OCI-LY3 (cell line): ENCODE measurements around the gene CATSPERD.

Source experiments
- H2AFZ ChIP-seq: fragments of 200-600, 300-600 bp; shearing (Covaris generic); 2 replicates; pipeline ENCODE4 v1.6.0; 2014; ENCODE audit warnings: antibody characterized with exemption, low read depth, low read length
- H3K27ac ChIP-seq: fragments of 200-600, 300-600 bp; sonication (generic); 2 replicates; pipeline ENCODE4 v1.5.1; 2014; ENCODE audit warnings: mild to moderate bottlenecking, low read length, moderate library complexity, mixed read lengths
- H3K27me3 ChIP-seq: fragments of 200-600, 300-600 bp; sonication (generic); 2 replicates; pipeline ENCODE4 v1.6.1; 2014; ENCODE audit warnings: low read depth, low read length, mixed read lengths
- H3K36me3 ChIP-seq: fragments of 200-600, 300-600 bp; sonication (generic); replicated peaks from 2 replicates; pipeline ENCODE3; 2014; ENCODE audit warnings: low read depth, low read length, mixed read lengths
- H3K4me1 ChIP-seq: fragments of 300-600, 200-600 bp; sonication (generic); 2 replicates; pipeline ENCODE4 v1.6.1; 2014; ENCODE audit warnings: low read length, mixed read lengths
- H3K4me2 ChIP-seq: fragments of 200-600, 300-600 bp; sonication (generic); 2 replicates; pipeline ENCODE4 v1.6.1; 2014; ENCODE audit warnings: low read length, mixed read lengths
- H3K4me3 ChIP-seq: fragments of 300-600, 200-600 bp; sonication (generic); 2 replicates; pipeline ENCODE4 v1.5.1; 2014; ENCODE audit warnings: antibody characterized with exemption, mild to moderate bottlenecking, low read length, moderate library complexity
- H3K79me2 ChIP-seq: fragments of 300-600, 200-600 bp; shearing (Covaris generic); 2 replicates; pipeline ENCODE4 v1.6.1; 2014; ENCODE audit warnings: mild to moderate bottlenecking, low read length, mixed read lengths
- H3K9ac ChIP-seq: fragments of 300-600, 200-600 bp; shearing (Covaris generic); 2 replicates; pipeline ENCODE4 v1.6.0; 2014; ENCODE audit warnings: mild to moderate bottlenecking, low read length, moderate library complexity
- H3K9me3 ChIP-seq: fragments of 200-600, 300-600 bp; shearing (Covaris generic); 2 replicates; pipeline ENCODE4 v1.6.1; 2014; ENCODE audit warnings: low read length, mixed read lengths; ENCODE audit not compliant: insufficient read depth
- H4K20me1 ChIP-seq: fragments of 200-600, 300-600 bp; sonication (generic); 2 replicates; pipeline ENCODE4 v1.6.1; 2016; ENCODE audit warnings: low read length, mixed read lengths; ENCODE audit not compliant: insufficient read depth
- EZH2phosphoT487 ChIP-seq: fragments of 200-600 bp; shearing (Covaris generic); IDR thresholded peaks from 2 replicates; pipeline ENCODE4 v1.6.1; 2018; ENCODE audit warnings: antibody characterized with exemption, mixed run types, low read depth
- TF ChIP-seq, protein P1 (sequence below): fragments of 200-600, 300-600 bp; sonication (generic); IDR thresholded peaks from 2 replicates; pipeline ENCODE4 v1.5.1; 2014; ENCODE audit warnings: antibody characterized with exemption, low read length, low read depth

Gene CATSPERD

DNA sequence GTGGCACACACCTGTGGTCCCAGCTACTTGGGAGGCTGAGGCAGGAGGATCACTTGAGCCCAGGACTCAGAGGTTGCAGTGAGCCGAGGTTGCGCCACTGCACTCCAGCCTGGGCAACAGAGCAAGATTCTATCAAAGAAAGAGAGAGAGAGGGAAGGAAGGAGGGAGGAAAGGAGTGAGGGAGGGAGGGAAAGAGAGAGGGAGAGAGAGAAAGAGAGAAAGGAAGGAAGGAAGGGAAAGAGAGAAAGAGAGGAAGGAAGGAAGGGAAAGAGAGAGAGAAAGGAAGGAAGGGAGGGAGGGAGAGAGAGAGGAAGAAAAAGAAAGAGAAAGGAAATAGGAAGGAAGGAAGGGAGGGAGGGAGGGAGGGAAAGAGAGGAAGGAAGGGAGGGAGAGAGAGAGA, 96.8 kb downstream of the CATSPERD start:
- Histone ChIP-seq H3K9me3 (no peaks in the 10 kb centered on the region), H3K27me3 (peaks cover 11% of the 10 kb centered on the region; the same call in 1 of the 2 replicates), H3K36me3 (no peaks in the 10 kb centered on the region), H3K27ac (no peak overlapping the region), H2AFZ (no peak overlapping the region), H3K9ac (no peak overlapping the region), H3K4me1 (no peaks in the 10 kb centered on the region), H4K20me1 (0 out of 2 replicates have a peak, but pooled peaks cover 2% of the 10 kb centered on the region), H3K4me2 (no peak overlapping the region), H3K4me3 (no peak overlapping the region), H3K79me2 (no peaks in the 10 kb centered on the region)
- TF ChIP-seq EZH2phosphoT487, result no peak

DNA sequence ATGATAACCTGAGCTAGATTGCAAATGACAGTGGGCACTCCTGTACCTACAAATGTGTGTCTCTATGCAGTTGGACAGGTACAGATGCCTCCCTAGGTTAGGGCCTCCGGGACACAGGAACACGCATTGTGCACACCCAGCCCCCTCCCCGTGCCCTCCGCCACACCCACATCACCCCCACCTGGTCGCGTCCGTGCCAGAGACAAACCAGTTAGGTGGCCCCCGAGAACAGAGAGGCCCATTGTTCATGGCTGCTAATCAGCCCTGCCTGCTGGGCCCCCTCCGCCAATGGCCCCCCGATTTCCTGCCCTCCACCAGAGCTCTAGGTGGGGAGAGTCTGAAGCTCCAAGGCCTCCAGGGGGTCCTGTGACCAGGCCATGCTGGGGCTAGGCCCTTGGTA, 98.2 kb downstream of the CATSPERD start:
- Histone ChIP-seq H3K4me2 (no peak overlapping the region), H3K4me3 (no peak overlapping the region), H3K27me3 (peaks cover 11% of the 10 kb centered on the region; the same call in 1 of the 2 replicates), H3K36me3 (no peaks in the 10 kb centered on the region), H3K9me3 (no peaks in the 10 kb centered on the region), H3K79me2 (no peaks in the 10 kb centered on the region), H4K20me1 (0 out of 2 replicates have a peak, but pooled peaks cover 2% of the 10 kb centered on the region), H3K27ac (no peak overlapping the region), H2AFZ (no peak overlapping the region), H3K9ac (no peak overlapping the region), H3K4me1 (no peaks in the 10 kb centered on the region)
- TF ChIP-seq, protein P1, sequence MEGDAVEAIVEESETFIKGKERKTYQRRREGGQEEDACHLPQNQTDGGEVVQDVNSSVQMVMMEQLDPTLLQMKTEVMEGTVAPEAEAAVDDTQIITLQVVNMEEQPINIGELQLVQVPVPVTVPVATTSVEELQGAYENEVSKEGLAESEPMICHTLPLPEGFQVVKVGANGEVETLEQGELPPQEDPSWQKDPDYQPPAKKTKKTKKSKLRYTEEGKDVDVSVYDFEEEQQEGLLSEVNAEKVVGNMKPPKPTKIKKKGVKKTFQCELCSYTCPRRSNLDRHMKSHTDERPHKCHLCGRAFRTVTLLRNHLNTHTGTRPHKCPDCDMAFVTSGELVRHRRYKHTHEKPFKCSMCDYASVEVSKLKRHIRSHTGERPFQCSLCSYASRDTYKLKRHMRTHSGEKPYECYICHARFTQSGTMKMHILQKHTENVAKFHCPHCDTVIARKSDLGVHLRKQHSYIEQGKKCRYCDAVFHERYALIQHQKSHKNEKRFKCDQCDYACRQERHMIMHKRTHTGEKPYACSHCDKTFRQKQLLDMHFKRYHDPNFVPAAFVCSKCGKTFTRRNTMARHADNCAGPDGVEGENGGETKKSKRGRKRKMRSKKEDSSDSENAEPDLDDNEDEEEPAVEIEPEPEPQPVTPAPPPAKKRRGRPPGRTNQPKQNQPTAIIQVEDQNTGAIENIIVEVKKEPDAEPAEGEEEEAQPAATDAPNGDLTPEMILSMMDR, result no peak
- no peak for TF ChIP-seq EZH2phosphoT487

DNA sequence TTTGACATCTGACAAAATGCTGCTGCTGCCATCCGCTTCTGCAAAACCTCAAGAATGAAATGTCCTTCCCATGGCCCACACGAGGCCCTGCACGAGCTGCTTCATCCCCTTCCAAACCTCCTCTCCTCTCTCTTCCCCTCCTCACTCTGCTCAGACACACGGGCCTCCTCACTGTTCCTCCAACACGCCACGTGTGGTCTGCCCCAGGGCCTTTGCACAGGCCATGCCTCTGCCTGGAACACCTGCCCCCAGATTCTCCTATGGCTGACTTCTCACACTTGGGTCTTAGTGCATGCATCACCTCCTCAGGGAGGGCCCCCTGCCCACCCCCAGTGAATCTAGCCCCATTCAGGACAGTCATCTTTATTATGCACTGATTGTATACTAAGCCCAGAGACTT, 100.3 kb downstream of the CATSPERD start:
- Histone ChIP-seq H3K79me2 (no peaks in the 10 kb centered on the region), H2AFZ (no peak overlapping the region), H3K4me1 (no peaks in the 10 kb centered on the region), H3K36me3 (no peaks in the 10 kb centered on the region), H4K20me1 (no peaks in the 10 kb centered on the region), H3K4me3 (no peak overlapping the region), H3K4me2 (no peak overlapping the region), H3K9me3 (no peaks in the 10 kb centered on the region), H3K9ac (no peak overlapping the region), H3K27ac (no peak overlapping the region), H3K27me3 (no peaks in the 10 kb centered on the region)
- TF ChIP-seq, protein P1, result no peak
- no peak for TF ChIP-seq EZH2phosphoT487

DNA sequence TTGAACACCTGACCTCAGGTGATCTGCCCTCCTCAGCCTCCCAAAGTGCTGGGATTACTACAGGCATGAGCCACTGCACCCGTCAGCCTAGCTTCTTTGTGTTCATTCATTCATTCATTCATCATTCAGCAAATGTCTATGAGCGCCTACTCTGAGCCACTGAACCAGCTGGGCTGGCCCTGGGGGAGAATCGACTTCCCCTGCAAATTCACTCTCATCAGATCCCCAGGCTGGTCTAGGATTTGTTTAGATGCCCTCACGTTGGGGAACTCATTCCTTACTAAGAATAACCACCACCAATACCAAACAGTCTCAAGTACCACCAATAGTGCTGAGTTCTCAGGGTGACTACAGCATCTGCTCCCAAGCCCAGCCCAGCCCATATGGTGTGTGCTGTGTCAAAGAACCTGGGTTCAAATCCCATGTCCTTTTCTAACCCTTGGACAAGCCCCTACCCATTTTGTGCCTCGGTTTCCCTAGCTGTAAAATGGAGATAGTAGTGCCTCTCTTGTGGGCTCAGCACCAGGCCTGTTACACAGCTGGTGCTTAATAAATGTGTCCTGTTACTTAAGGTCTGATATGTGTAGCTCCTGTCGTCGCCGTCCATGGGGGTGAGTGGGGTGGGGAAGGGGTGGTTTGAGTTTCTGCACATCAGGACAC, 101.2 kb downstream of the CATSPERD start:
- no peaks in the 10 kb centered on the region for H4K20me1 ChIP-seq
- H3K4me3 ChIP-seq, result no peak overlapping the region
- H3K4me2 ChIP-seq, result no peak overlapping the region
- H3K9ac ChIP-seq, result no peak overlapping the region
- TF ChIP-seq EZH2phosphoT487, result no peak
- TF ChIP-seq, protein P1, result no peak
- no peak overlapping the region for H3K27ac ChIP-seq
- H3K27me3 ChIP-seq, result no peaks in the 10 kb centered on the region
- H3K36me3 ChIP-seq, result no peaks in the 10 kb centered on the region
- H3K4me1 ChIP-seq, result peaks cover 5% of the 10 kb centered on the region
- H2AFZ ChIP-seq, result no peak overlapping the region
- no peaks in the 10 kb centered on the region for H3K9me3 ChIP-seq
- no peaks in the 10 kb centered on the region for H3K79me2 ChIP-seq
